Loucy (cell line): ENCODE data around the gene FREM1.

ENCODE experiments used
- EZH2phosphoT487 ChIP-seq: fragments of 200-600 bp; IDR thresholded peaks from 2 replicates; pipeline ENCODE4 v1.6.1; 2018; ENCODE audit warnings: antibody characterized with exemption, mild to moderate bottlenecking, moderate library complexity, borderline replicate concordance
- TF ChIP-seq, protein P1 (sequence below): fragments of 200-600 bp; sonication (generic); conservative IDR thresholded peaks from 2 replicates; pipeline ENCODE4 v1.5.1; 2014; ENCODE audit warnings: mild to moderate bottlenecking, antibody characterized with exemption, low read length

DNA sequence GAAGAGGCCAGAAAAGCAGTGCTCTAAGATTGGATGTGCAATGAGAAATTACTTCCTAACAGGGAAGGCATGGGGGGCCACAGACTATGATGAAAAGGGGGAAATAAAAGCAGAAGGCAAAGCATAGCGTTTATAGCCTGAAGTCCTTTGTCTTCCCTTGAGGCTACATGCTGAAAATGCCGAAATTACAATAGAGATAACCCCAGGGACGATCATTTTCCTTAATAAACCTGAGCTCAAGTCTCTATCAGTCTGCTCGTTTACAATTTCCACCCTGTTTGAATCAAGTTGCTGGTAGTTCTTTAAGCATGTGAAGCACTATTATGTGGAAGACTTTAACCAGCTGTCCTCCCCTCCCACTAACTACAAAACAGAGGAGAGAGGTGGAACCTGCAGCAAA lies 60.4 kb downstream of the FREM1 start:
- TF ChIP-seq, protein P1, sequence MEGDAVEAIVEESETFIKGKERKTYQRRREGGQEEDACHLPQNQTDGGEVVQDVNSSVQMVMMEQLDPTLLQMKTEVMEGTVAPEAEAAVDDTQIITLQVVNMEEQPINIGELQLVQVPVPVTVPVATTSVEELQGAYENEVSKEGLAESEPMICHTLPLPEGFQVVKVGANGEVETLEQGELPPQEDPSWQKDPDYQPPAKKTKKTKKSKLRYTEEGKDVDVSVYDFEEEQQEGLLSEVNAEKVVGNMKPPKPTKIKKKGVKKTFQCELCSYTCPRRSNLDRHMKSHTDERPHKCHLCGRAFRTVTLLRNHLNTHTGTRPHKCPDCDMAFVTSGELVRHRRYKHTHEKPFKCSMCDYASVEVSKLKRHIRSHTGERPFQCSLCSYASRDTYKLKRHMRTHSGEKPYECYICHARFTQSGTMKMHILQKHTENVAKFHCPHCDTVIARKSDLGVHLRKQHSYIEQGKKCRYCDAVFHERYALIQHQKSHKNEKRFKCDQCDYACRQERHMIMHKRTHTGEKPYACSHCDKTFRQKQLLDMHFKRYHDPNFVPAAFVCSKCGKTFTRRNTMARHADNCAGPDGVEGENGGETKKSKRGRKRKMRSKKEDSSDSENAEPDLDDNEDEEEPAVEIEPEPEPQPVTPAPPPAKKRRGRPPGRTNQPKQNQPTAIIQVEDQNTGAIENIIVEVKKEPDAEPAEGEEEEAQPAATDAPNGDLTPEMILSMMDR, result no peak
- no peak for TF ChIP-seq EZH2phosphoT487
